ENCODE measurements around the gene PDPK1.
"Not testable (repeated sequence)": the region's sequence is repeated elsewhere in the genome, so short reads cannot be mapped to it uniquely, and the experiment has no call there.

PDPK1 gene

GRCh38 chr16:2535625-2536013, 2.2 kb upstream of the PDPK1 start:
- TF ChIP-seq CTCF (conservative IDR thresholded peaks at IDR 0.05; ENCODE audit: low read depth, low read length) = no peak
- Histone ChIP-seq H3K4me2 (no peak overlapping the region), H3K27ac (no peak overlapping the region), H3K9ac (no peak overlapping the region), H3K79me2 (ENCODE audit: insufficient read depth, low read depth) (peaks cover 22% of the 10 kb centered on the region), H3K4me3 (IDR thresholded peaks at IDR 0.05; ENCODE audit: insufficient read depth, low read depth, low read length) (no peak overlapping the region), H2AFZ (ENCODE audit: low read depth) (no peak overlapping the region), H4K20me1 (ENCODE audit: insufficient read depth) (0 out of 2 replicates have a peak, but pooled peaks cover 4% of the 10 kb centered on the region), H3K36me3 (ENCODE audit: insufficient read depth) (no peaks in the 10 kb centered on the region), H3K4me1 (ENCODE audit: low read depth, poor library complexity, severe bottlenecking) (peaks cover 37% of the 10 kb centered on the region), H3K27me3 (ENCODE audit: insufficient read depth, low read depth) (no peaks in the 10 kb centered on the region)

DNA sequence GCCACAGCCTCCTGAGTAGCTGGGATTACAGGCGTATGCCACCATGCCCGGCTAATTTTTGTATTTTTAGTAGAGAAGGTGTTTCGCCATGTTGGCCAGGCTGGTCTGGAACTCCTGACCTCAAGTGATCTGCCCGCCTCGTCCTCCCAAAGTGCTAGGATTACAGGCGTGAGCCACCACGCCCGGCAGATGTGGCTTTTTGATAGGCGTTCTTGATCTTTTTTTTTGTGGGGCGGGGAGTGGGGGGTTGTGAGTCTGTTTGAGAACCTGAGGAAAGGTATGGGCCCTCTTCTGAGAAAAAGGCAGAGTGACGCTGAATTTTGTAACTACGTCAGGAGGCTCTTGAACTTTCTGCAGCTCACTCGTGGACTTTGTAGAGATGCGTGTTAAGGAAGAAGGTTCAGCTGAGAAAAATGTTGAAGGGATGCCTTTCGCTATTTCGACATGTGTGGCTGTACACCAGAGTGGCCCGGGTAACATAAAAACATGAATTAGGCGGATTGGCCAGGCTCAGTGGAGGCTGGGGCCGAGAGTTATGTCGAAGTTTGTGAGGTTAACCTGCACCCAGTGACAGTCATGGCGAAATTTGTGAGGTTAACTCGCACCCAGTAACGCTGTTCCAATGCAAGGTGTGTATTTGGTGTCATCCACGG, 1.5 kb downstream of the PDPK1 start:
- H3K27me3 ChIP-seq (ENCODE audit: insufficient read depth, low read depth); H3K9ac ChIP-seq; H4K20me1 ChIP-seq (ENCODE audit: insufficient read depth); H3K4me3 ChIP-seq (IDR thresholded peaks at IDR 0.05; ENCODE audit: insufficient read depth, low read depth, low read length); H3K36me3 ChIP-seq (ENCODE audit: insufficient read depth); H2AFZ ChIP-seq (ENCODE audit: low read depth); H3K27ac ChIP-seq: not testable (repeated sequence)
- Histone ChIP-seq H3K4me2 (peak overlapping the region; percentile 78), H3K79me2 (ENCODE audit: insufficient read depth, low read depth) (peaks cover 41% of the 10 kb centered on the region), H3K4me1 (ENCODE audit: low read depth, poor library complexity, severe bottlenecking) (peaks cover 21% of the 10 kb centered on the region)

GRCh38 chr16:2539845-2540458, 2.1 kb downstream of the PDPK1 start:
- not testable (repeated sequence) for H3K27ac ChIP-seq; H3K4me2 ChIP-seq; H2AFZ ChIP-seq (ENCODE audit: low read depth); H3K9ac ChIP-seq; H3K36me3 ChIP-seq (ENCODE audit: insufficient read depth); H3K27me3 ChIP-seq (ENCODE audit: insufficient read depth, low read depth); H3K4me3 ChIP-seq (IDR thresholded peaks at IDR 0.05; ENCODE audit: insufficient read depth, low read depth, low read length); H4K20me1 ChIP-seq (ENCODE audit: insufficient read depth)
- Histone ChIP-seq H3K4me1 (ENCODE audit: low read depth, poor library complexity, severe bottlenecking) (peaks cover 21% of the 10 kb centered on the region), H3K79me2 (ENCODE audit: insufficient read depth, low read depth) (peaks cover 47% of the 10 kb centered on the region)

GRCh38 chr16:2540912-2541311, 3.1 kb downstream of the PDPK1 start:
- H3K4me2 ChIP-seq; H2AFZ ChIP-seq (ENCODE audit: low read depth); H3K36me3 ChIP-seq (ENCODE audit: insufficient read depth); H3K4me3 ChIP-seq (IDR thresholded peaks at IDR 0.05; ENCODE audit: insufficient read depth, low read depth, low read length); H4K20me1 ChIP-seq (ENCODE audit: insufficient read depth); H3K27ac ChIP-seq; H3K9ac ChIP-seq; H3K27me3 ChIP-seq (ENCODE audit: insufficient read depth, low read depth): not testable (repeated sequence)
- H3K4me1 ChIP-seq (ENCODE audit: low read depth, poor library complexity, severe bottlenecking) = peaks cover 21% of the 10 kb centered on the region
- peaks cover 57% of the 10 kb centered on the region for H3K79me2 ChIP-seq (ENCODE audit: insufficient read depth, low read depth)

DNA sequence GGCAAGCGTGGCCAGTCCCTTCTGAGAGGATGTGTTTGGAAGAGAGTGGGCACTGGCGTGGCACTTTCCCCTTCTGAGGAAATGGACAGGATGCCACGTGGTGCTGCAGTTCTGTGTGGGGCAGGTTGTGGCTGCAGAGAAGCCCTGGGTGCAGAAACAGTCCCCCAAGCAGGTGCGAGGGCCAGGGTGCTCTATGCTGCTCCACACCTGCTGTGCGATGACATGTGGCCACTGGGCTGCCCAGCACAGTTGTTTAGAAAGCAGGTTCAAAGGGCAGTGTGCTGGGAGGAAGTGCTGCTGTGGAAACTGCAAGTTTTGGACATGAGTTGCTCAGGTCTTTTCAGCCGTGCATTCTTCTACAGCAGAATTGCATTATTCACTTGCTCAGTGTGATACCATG, 3.6 kb downstream of the PDPK1 start:
- H3K36me3 ChIP-seq (ENCODE audit: insufficient read depth); H3K27ac ChIP-seq; H3K4me3 ChIP-seq (IDR thresholded peaks at IDR 0.05; ENCODE audit: insufficient read depth, low read depth, low read length); H3K27me3 ChIP-seq (ENCODE audit: insufficient read depth, low read depth); H4K20me1 ChIP-seq (ENCODE audit: insufficient read depth); H2AFZ ChIP-seq (ENCODE audit: low read depth); H3K4me2 ChIP-seq; H3K9ac ChIP-seq: not testable (repeated sequence)
- H3K79me2 ChIP-seq (ENCODE audit: insufficient read depth, low read depth) = peaks cover 62% of the 10 kb centered on the region
- H3K4me1 ChIP-seq (ENCODE audit: low read depth, poor library complexity, severe bottlenecking) = peaks cover 21% of the 10 kb centered on the region

- not testable (repeated sequence) for H3K4me3 ChIP-seq (IDR thresholded peaks at IDR 0.05; ENCODE audit: insufficient read depth, low read depth, low read length); H4K20me1 ChIP-seq (ENCODE audit: insufficient read depth); H3K27ac ChIP-seq; H3K27me3 ChIP-seq (ENCODE audit: insufficient read depth, low read depth); H3K36me3 ChIP-seq (ENCODE audit: insufficient read depth); H2AFZ ChIP-seq (ENCODE audit: low read depth); H3K9ac ChIP-seq; H3K4me2 ChIP-seq
- peaks cover 10% of the 10 kb centered on the region for H3K4me1 ChIP-seq (ENCODE audit: low read depth, poor library complexity, severe bottlenecking)
- peaks cover 60% of the 10 kb centered on the region for H3K79me2 ChIP-seq (ENCODE audit: insufficient read depth, low read depth)
These were observed 6.0 kb downstream of the PDPK1 start for GRCh38 chr16:2543771-2544170.

DNA sequence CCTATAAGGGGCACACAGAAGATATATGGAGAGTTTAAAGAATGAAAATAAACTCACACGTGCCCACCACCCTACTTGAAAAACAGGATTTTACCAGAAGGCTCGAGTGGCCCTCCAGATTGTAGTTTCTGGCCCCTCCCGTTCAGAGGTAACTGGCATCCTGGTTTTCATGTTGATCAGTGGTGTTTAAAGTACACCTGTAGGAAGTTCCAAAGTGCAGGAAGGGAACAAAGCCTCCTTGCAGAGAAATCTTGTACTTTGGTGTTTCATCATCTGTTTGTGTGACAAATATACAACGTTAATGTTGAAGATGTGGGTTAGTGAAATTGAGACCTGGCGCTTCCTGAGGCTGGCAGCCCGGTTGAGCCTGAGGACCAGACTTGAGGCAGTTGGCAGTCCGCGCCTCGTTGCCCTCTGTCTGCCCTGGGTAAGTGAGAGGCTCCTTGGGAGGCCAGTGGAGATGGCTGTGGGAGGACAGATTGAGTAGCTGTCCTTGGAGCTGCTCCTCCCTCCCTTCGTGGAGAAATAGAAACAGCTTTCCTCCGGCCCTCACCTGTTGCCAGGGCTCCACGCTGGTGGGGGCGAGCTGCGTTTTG, 12.6 kb downstream of the PDPK1 start:
- H2AFZ ChIP-seq (ENCODE audit: low read depth); H3K4me2 ChIP-seq; H3K27me3 ChIP-seq (ENCODE audit: insufficient read depth, low read depth); H3K4me3 ChIP-seq (IDR thresholded peaks at IDR 0.05; ENCODE audit: insufficient read depth, low read depth, low read length); H4K20me1 ChIP-seq (ENCODE audit: insufficient read depth); H3K27ac ChIP-seq; H3K36me3 ChIP-seq (ENCODE audit: insufficient read depth); H3K4me1 ChIP-seq (ENCODE audit: low read depth, poor library complexity, severe bottlenecking); H3K9ac ChIP-seq: not testable (repeated sequence)
- H3K79me2 ChIP-seq (ENCODE audit: insufficient read depth, low read depth) = peaks cover 13% of the 10 kb centered on the region

GRCh38 chr16:2551420-2551889, 13.6 kb downstream of the PDPK1 start:
- not testable (repeated sequence) for H4K20me1 ChIP-seq (ENCODE audit: insufficient read depth)

GRCh38 chr16:2554709-2555425, 17.0 kb downstream of the PDPK1 start:
- H3K27ac ChIP-seq; H2AFZ ChIP-seq (ENCODE audit: low read depth); H4K20me1 ChIP-seq (ENCODE audit: insufficient read depth); H3K4me3 ChIP-seq (IDR thresholded peaks at IDR 0.05; ENCODE audit: insufficient read depth, low read depth, low read length); H3K79me2 ChIP-seq (ENCODE audit: insufficient read depth, low read depth); H3K36me3 ChIP-seq (ENCODE audit: insufficient read depth); H3K9ac ChIP-seq; H3K4me2 ChIP-seq; H3K4me1 ChIP-seq (ENCODE audit: low read depth, poor library complexity, severe bottlenecking); H3K27me3 ChIP-seq (ENCODE audit: insufficient read depth, low read depth): not testable (repeated sequence)

More at GRCh38 chr16:2551420-2551889, 13.6 kb downstream of the PDPK1 start:
- H2AFZ ChIP-seq (ENCODE audit: low read depth); H3K79me2 ChIP-seq (ENCODE audit: insufficient read depth, low read depth); H3K9ac ChIP-seq; H3K27me3 ChIP-seq (ENCODE audit: insufficient read depth, low read depth); H3K4me2 ChIP-seq; H3K4me1 ChIP-seq (ENCODE audit: low read depth, poor library complexity, severe bottlenecking); H3K27ac ChIP-seq; H3K36me3 ChIP-seq (ENCODE audit: insufficient read depth); H3K4me3 ChIP-seq (IDR thresholded peaks at IDR 0.05; ENCODE audit: insufficient read depth, low read depth, low read length): not testable (repeated sequence)
